H9 (cell line): Measurements from ENCODE around the gene TNFRSF19. TPM values are rescaled to one million over a fixed set of nuclear protein-coding genes. Genes with fewer than 3 reads are reported as not detected.

Source experiments
- DNase-seq: peaks from one replicate; pipeline ENCODE4 v3.0.0-alpha.2; 2017
- H2AFZ ChIP-seq: one replicate; pipeline ENCODE4 v1.6.1; 2013; ENCODE audit warnings: mild to moderate bottlenecking, low read length, control low read depth, moderate library complexity
- H2AK5ac ChIP-seq: 2 replicates; pipeline ENCODE4 v1.6.1; 2013; ENCODE audit warnings: low read length, control low read depth, mixed read lengths; ENCODE audit not compliant: insufficient read length
- H2BK120ac ChIP-seq: one replicate; pipeline ENCODE4 v1.6.1; 2013; ENCODE audit warnings: low read depth, mild to moderate bottlenecking, low read length, control low read depth, inconsistent platforms; ENCODE audit not compliant: poor library complexity, severe bottlenecking
- H2BK12ac ChIP-seq: 2 replicates; pipeline ENCODE4 v1.6.1; 2013; ENCODE audit warnings: low read length, control low read depth, mixed read lengths, low read depth; ENCODE audit not compliant: insufficient read length
- H2BK15ac ChIP-seq: 2 replicates; pipeline ENCODE4 v1.6.1; 2013; ENCODE audit warnings: low read depth, low read length, control low read depth
- H2BK20ac ChIP-seq: one replicate; pipeline ENCODE4 v1.6.1; 2013; ENCODE audit warnings: low read depth, mild to moderate bottlenecking, low read length, control low read depth, inconsistent platforms; ENCODE audit not compliant: poor library complexity, severe bottlenecking
- H2BK5ac ChIP-seq: 2 replicates; pipeline ENCODE4 v1.6.1; 2013; ENCODE audit warnings: low read length, control low read depth, mixed read lengths; ENCODE audit not compliant: insufficient read length
- H3K14ac ChIP-seq: 2 replicates; pipeline ENCODE4 v1.6.1; 2013; ENCODE audit warnings: low read length, control low read depth; ENCODE audit not compliant: insufficient read depth
- H3K18ac ChIP-seq: 2 replicates; pipeline ENCODE4 v1.6.1; 2013; ENCODE audit warnings: low read depth, mild to moderate bottlenecking, mixed read lengths, low read length, control low read depth; ENCODE audit not compliant: insufficient read length
- H3K23ac ChIP-seq: 2 replicates; pipeline ENCODE4 v1.6.1; 2013; ENCODE audit warnings: low read length, control low read depth, mixed read lengths, low read depth; ENCODE audit not compliant: insufficient read length
- H3K23me2 ChIP-seq: 2 replicates; pipeline ENCODE4 v1.6.1; 2013; ENCODE audit warnings: low read depth, mild to moderate bottlenecking, mixed read lengths, low read length, control low read depth; ENCODE audit not compliant: insufficient read length, poor library complexity, severe bottlenecking
- H3K27ac ChIP-seq: 2 replicates; pipeline ENCODE4 v1.5.1; 2013; ENCODE audit warnings: low read length, control low read depth, mixed read lengths, low read depth; ENCODE audit not compliant: insufficient read length
- H3K27me3 ChIP-seq: 2 replicates; pipeline ENCODE4 v1.6.1; 2013; ENCODE audit warnings: low read length, control low read depth, inconsistent platforms; ENCODE audit not compliant: insufficient read depth
- H3K4ac ChIP-seq: 2 replicates; pipeline ENCODE4 v1.6.1; 2013; ENCODE audit warnings: low read depth, mild to moderate bottlenecking, control low read depth, inconsistent platforms, low read length, moderate library complexity
- H3K4me1 ChIP-seq: 2 replicates; pipeline ENCODE4 v1.6.1; 2013; ENCODE audit warnings: low read length, control low read depth, inconsistent platforms; ENCODE audit not compliant: insufficient read depth
- H3K4me2 ChIP-seq: 2 replicates; pipeline ENCODE4 v1.6.1; 2013; ENCODE audit warnings: low read length, control low read depth, mixed read lengths; ENCODE audit not compliant: insufficient read length, insufficient read depth
- H3K56ac ChIP-seq: 2 replicates; pipeline ENCODE4 v1.6.1; 2013; ENCODE audit warnings: low read depth, mild to moderate bottlenecking, mixed read lengths, low read length, control low read depth; ENCODE audit not compliant: insufficient read length
- H3K79me1 ChIP-seq: 2 replicates; pipeline ENCODE4 v1.6.1; 2013; ENCODE audit warnings: low read depth, mild to moderate bottlenecking, moderate library complexity, low read length, control low read depth, inconsistent platforms; ENCODE audit not compliant: insufficient read depth, poor library complexity, severe bottlenecking
- H3K79me2 ChIP-seq: 2 replicates; pipeline ENCODE4 v1.6.1; 2013; ENCODE audit warnings: low read length, control low read depth, inconsistent platforms; ENCODE audit not compliant: insufficient read depth
- H3K9ac ChIP-seq: 2 replicates; pipeline ENCODE4 v1.6.1; 2013; ENCODE audit warnings: low read length, control low read depth, mixed read lengths; ENCODE audit not compliant: insufficient read length; ENCODE audit errors: extremely low read depth
- H3K9me3 ChIP-seq: one replicate; pipeline ENCODE4 v1.6.1; 2013; ENCODE audit warnings: low read depth, low read length, inconsistent platforms; ENCODE audit not compliant: control insufficient read depth
- H3T11ph ChIP-seq: one replicate; pipeline ENCODE4 v1.6.1; 2013; ENCODE audit warnings: mild to moderate bottlenecking, low read length, control low read depth, inconsistent platforms
- H4K20me1 ChIP-seq: one replicate; pipeline ENCODE4 v1.6.1; 2013; ENCODE audit not compliant: control insufficient read depth, insufficient read length, insufficient read depth
- H4K5ac ChIP-seq: 2 replicates; pipeline ENCODE4 v1.6.1; 2013; ENCODE audit warnings: low read depth, mild to moderate bottlenecking, mixed read lengths, low read length, control low read depth; ENCODE audit not compliant: insufficient read length
- H4K8ac ChIP-seq: replicated peaks from 2 replicates; pipeline ENCODE4 v1.6.1; 2013; ENCODE audit warnings: low read length, control low read depth, mixed read lengths, low read depth; ENCODE audit not compliant: insufficient read length
- H4K91ac ChIP-seq: 2 replicates; pipeline ENCODE4 v1.6.1; 2013; ENCODE audit warnings: low read depth, mild to moderate bottlenecking, moderate library complexity, mixed read lengths, low read length, control low read depth; ENCODE audit not compliant: insufficient read length
- H3K27ac Mint-ChIP-seq, 3 experiments: 2 replicates in 2 of 3; 3 replicates in 1 of 3; pipeline ENCODE4 v1.8.0; 2020 to 2021; ENCODE audit warnings: mixed read lengths in 3 of 3, mild to moderate bottlenecking in 1 of 3, moderate library complexity in 1 of 3
- H3K27me3 Mint-ChIP-seq: 2 replicates; pipeline ENCODE4 v1.8.0; 2021; ENCODE audit warnings: low read depth, mild to moderate bottlenecking, moderate library complexity, mixed read lengths
- H3K36me3 Mint-ChIP-seq, 3 experiments: 2 replicates in 2 of 3; 3 replicates in 1 of 3; pipeline ENCODE4 v1.8.0; 2020 to 2021; ENCODE audit warnings: low read depth in 3 of 3, mixed read lengths in 3 of 3; ENCODE audit not compliant: insufficient read depth in 1 of 3
- H3K4me1 Mint-ChIP-seq, 2 experiments: 2 replicates each; pipeline ENCODE4 v1.8.0; 2020; ENCODE audit warnings: mixed read lengths in 2 of 2
- H3K4me3 Mint-ChIP-seq, 2 experiments: 2 replicates in 1 of 2; 3 replicates in 1 of 2; pipeline ENCODE4 v1.8.0; 2020 to 2021; ENCODE audit warnings: mild to moderate bottlenecking in 2 of 2, mixed read lengths in 2 of 2, moderate library complexity in 1 of 2
- H3K9me3 Mint-ChIP-seq, 2 experiments: 2 replicates in 1 of 2; 3 replicates in 1 of 2; pipeline ENCODE4 v1.8.0; 2020; ENCODE audit warnings: mild to moderate bottlenecking in 2 of 2, mixed read lengths in 2 of 2, moderate library complexity in 1 of 2
- WGBS: extraction: QIAGEN DNeasy Blood & Tissue Kit; methylation state at CpG from one replicate; pipeline ENCODE4 v1.1.7; 2013; ENCODE audit warnings: missing lambda C conversion rate, low lambda C conversion rate, mixed read lengths; ENCODE audit not compliant: insufficient read length; ENCODE audit errors: extremely low coverage; 5-methylcytosine and 5-hydroxymethylcytosine counted together
- total RNA-seq: library from RNA; stranded (reverse); gene quantifications from 2 replicates; pipeline ENCODE4 v1.2.1, GENCODE V29; 2021
- TF ChIP-seq, protein P1 (sequence below): fragments of 200-600 bp; sonication (generic); conservative IDR thresholded peaks from 3 replicates; pipeline ENCODE4 v1.8.0; 2021; ENCODE audit warnings: antibody characterized with exemption, mild to moderate bottlenecking

The TNFRSF19 gene
- total RNA-seq, 1 experiment from 2014 or later = 2.7 TPM

DNA sequence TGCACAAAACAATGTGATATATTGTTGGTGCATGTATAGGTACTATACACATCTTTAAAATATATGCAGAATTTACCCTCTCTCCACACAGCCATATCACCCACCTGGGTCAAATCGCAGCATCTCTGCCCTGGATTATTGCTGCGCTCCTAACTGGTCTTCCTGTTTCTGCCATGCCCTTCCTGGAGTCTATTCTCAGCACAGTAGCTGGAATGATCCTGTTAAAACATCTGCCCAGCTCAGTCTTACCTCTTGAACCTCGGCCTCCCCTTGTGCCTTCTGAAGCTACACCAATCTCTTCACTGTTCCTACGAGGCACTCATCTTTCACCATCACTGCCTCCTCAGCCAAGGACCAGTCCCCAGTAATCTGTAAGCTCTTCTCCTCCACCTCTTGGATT is 25.5 kb upstream of the TNFRSF19 start:
- no peak overlapping the region for H3K4me2 ChIP-seq
- TF ChIP-seq, protein P1, sequence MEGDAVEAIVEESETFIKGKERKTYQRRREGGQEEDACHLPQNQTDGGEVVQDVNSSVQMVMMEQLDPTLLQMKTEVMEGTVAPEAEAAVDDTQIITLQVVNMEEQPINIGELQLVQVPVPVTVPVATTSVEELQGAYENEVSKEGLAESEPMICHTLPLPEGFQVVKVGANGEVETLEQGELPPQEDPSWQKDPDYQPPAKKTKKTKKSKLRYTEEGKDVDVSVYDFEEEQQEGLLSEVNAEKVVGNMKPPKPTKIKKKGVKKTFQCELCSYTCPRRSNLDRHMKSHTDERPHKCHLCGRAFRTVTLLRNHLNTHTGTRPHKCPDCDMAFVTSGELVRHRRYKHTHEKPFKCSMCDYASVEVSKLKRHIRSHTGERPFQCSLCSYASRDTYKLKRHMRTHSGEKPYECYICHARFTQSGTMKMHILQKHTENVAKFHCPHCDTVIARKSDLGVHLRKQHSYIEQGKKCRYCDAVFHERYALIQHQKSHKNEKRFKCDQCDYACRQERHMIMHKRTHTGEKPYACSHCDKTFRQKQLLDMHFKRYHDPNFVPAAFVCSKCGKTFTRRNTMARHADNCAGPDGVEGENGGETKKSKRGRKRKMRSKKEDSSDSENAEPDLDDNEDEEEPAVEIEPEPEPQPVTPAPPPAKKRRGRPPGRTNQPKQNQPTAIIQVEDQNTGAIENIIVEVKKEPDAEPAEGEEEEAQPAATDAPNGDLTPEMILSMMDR = no peak
- H3K23ac ChIP-seq = no peak overlapping the region
- H3T11ph ChIP-seq = no peak overlapping the region
- H3K4me1 ChIP-seq = no peaks in the 10 kb centered on the region
- no peak overlapping the region for H2BK12ac ChIP-seq
- Mint-ChIP-seq H3K4me1 (peaks cover 0 to 3% of the 10 kb centered on the region in 2 experiments; a peak in 2 of 4 replicates), H3K27ac (no peak overlapping the region), H3K36me3 (no peaks in the 10 kb centered on the region), H3K4me3 (no peak overlapping the region), H3K27me3 (no peaks in the 10 kb centered on the region), H3K9me3 (peaks cover 0 to 2% of the 10 kb centered on the region in 2 experiments; a peak in 1 of 5 replicates)
- H4K91ac ChIP-seq = no peak overlapping the region
- H3K27ac ChIP-seq = no peak overlapping the region
- no peaks in the 10 kb centered on the region for H3K27me3 ChIP-seq
- H4K5ac ChIP-seq = no peak overlapping the region
- H3K18ac ChIP-seq = no peak overlapping the region
- no peak overlapping the region for H4K8ac ChIP-seq
- no peak overlapping the region for H3K4ac ChIP-seq
- H3K79me1 ChIP-seq = no peaks in the 10 kb centered on the region
- WGBS = no CpG with 5 or more reads among the region's 4 CpGs
- H3K9me3 ChIP-seq = no peaks in the 10 kb centered on the region
- no peak overlapping the region for H2BK5ac ChIP-seq
- H2AFZ ChIP-seq = no peak overlapping the region
- no peak overlapping the region for H2BK120ac ChIP-seq
- H2BK20ac ChIP-seq = no peak overlapping the region
- no peak overlapping the region for H3K14ac ChIP-seq
- no peaks in the 10 kb centered on the region for H4K20me1 ChIP-seq
- H3K9ac ChIP-seq = no peak overlapping the region
- no peaks in the 10 kb centered on the region for H3K79me2 ChIP-seq
- H3K23me2 ChIP-seq = no peaks in the 10 kb centered on the region
- DNase-seq = no peak
- no peak overlapping the region for H2BK15ac ChIP-seq
- no peak overlapping the region for H3K56ac ChIP-seq
- no peak overlapping the region for H2AK5ac ChIP-seq
